ENCODE results near the gene KIF25. TPM values are rescaled to one million over a fixed set of nuclear protein-coding genes. Genes with fewer than 3 reads are reported as not detected.

Gene KIF25
- total RNA-seq, 3 donors from 2014 or later, result 0.14 to 1.1 (median 0.41) TPM

DNA sequence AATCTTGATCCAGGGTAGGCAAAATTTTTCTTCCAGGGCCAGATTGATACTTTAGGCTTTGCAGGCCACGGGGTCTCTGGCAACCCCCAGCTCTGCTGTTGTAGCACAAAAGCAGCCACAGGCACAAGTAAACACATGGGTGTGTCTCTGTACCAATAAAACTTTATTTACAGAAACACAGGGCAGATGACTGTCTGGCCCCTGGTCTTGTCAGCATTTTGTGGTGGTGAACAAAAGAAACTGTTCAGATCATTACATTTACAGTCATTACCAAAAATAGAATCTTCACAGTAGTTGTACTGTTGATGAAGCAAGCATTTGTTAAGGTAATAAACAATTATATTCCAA, 45.0 kb upstream of the KIF25 start:
- peaks cover 3% of the 10 kb centered on the region for H3K4me1 ChIP-seq (ENCODE audit: low read depth)
- DNase-seq, result no peak
- no peaks in the 10 kb centered on the region for H3K9me3 ChIP-seq
- H3K4me3 ChIP-seq, result no peak overlapping the region
- intact Hi-C loops (cut with DNase I, micrococcal nuclease), result no loop called here
- peaks cover 15% of the 10 kb centered on the region for H3K36me3 ChIP-seq (ENCODE audit: low read depth)
- peak; percentile 59 for ATAC-seq
- TF ChIP-seq, protein P1, sequence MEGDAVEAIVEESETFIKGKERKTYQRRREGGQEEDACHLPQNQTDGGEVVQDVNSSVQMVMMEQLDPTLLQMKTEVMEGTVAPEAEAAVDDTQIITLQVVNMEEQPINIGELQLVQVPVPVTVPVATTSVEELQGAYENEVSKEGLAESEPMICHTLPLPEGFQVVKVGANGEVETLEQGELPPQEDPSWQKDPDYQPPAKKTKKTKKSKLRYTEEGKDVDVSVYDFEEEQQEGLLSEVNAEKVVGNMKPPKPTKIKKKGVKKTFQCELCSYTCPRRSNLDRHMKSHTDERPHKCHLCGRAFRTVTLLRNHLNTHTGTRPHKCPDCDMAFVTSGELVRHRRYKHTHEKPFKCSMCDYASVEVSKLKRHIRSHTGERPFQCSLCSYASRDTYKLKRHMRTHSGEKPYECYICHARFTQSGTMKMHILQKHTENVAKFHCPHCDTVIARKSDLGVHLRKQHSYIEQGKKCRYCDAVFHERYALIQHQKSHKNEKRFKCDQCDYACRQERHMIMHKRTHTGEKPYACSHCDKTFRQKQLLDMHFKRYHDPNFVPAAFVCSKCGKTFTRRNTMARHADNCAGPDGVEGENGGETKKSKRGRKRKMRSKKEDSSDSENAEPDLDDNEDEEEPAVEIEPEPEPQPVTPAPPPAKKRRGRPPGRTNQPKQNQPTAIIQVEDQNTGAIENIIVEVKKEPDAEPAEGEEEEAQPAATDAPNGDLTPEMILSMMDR (IDR thresholded peaks at IDR 0.05), result no peak

DNA sequence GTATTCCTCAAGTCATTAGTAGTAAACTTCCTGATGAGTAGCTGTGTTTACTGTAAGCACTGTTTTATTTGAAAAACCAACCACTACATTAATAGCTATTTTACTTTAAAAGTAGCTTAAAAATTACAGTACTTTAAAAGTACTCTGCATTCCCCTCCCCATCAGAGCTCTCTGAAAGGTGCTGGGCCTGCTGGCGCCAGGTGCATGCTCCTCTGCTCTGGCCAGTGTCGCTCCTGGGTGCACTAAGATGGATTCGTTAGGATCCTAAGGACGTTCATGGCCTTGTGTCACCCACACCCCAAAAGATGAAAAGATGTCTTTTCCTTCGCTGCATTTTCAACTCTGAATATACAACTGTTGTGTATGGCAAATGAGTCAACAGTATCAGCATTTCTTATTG, 43.9 kb upstream of the KIF25 start:
- TF ChIP-seq, protein P1 (IDR thresholded peaks at IDR 0.05), result no peak
- peaks cover 6% of the 10 kb centered on the region for H3K36me3 ChIP-seq (ENCODE audit: low read depth)
- no peaks in the 10 kb centered on the region for H3K9me3 ChIP-seq

DNA sequence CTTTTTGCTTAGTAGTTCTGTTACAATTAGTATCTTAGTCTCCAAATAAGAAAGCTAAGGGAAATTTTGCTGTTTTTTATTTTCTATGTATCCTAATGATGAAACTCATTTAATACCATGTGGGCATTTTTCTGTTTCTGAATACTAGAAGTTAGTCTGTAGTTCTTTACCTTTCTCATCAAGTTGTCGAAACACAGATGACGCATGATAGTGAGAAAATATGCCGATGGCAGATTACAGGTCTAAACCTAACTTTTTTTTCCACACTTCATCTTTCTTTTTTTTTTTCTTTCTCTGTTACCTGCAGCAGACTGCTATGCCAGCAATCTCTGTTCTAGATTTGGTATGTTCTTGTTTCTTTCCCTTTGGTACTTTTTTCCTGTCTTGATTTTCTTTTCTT, 43.3 kb upstream of the KIF25 start:
- ATAC-seq, result no peak

More for the DNA sequence above, 43.9 kb upstream of the KIF25 start:
- Histone ChIP-seq H3K4me1 (ENCODE audit: low read depth) (peaks cover 3% of the 10 kb centered on the region), H3K4me3 (no peak overlapping the region)
- intact Hi-C loops (cut with DNase I, micrococcal nuclease), result no loop called here
- ATAC-seq, result no peak
- no peak for DNase-seq

DNA sequence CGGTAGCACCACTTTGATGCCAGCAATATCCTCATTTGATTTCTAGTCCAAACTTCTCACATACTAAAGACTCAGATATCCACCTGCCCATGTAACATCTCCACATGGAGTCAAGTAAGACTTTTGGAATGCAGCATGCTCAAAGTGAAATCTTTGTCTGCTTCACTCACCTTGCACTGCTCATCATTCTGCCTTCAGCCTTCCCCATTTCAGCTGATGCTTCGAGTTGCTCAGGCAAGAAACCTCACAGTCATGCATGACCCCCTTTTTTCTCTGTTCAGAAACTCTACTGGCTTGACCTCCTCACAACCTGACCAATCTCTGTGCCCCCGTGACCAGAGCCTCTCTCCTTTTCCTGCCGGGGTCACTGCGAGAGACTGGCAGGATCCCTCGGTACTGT, 41.0 kb upstream of the KIF25 start:
- no peaks in the 10 kb centered on the region for H3K9me3 ChIP-seq
- DNase-seq, result no peak
- H3K36me3 ChIP-seq (ENCODE audit: low read depth), result peaks cover 3% of the 10 kb centered on the region
- H3K4me3 ChIP-seq, result no peak overlapping the region
- peaks cover 3% of the 10 kb centered on the region for H3K4me1 ChIP-seq (ENCODE audit: low read depth)
- intact Hi-C loops (cut with DNase I, micrococcal nuclease), result no loop called here
- ATAC-seq, result no peak
- TF ChIP-seq, protein P1 (IDR thresholded peaks at IDR 0.05), result no peak

More for the DNA sequence above, 43.3 kb upstream of the KIF25 start:
- Histone ChIP-seq H3K36me3 (ENCODE audit: low read depth) (peaks cover 6% of the 10 kb centered on the region), H3K4me3 (no peak overlapping the region), H3K9me3 (no peaks in the 10 kb centered on the region), H3K4me1 (ENCODE audit: low read depth) (peaks cover 3% of the 10 kb centered on the region)
- TF ChIP-seq, protein P1 (IDR thresholded peaks at IDR 0.05), result no peak
- intact Hi-C loops (cut with DNase I, micrococcal nuclease), result no loop called here
- DNase-seq, result no peak

DNA sequence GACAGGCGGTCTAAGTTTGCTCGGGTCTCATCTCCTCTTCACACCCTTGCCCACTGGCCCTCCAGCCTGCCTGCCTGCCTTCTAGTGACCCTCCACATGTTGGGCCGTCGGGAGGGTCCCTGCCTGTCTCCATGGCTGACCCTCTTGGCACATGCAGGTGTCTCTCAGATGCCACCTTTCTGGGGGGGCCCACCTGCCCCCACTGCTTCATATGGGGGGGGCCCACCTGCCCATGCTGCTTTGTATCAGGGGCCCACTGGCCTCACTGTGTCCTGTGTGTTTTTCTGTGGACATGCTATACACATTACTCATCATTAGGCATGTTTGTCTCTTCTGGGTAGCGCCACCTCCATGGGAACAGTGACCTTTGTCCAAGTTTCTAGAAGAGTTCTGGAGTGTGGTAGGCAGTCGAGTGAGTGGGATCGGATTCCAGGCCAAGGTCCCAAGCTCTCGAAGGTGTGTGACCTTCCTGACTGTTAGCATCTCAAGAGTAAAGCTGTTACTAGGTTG, 40.4 kb upstream of the KIF25 start:
- ATAC-seq (peak; percentile 60), DNase-seq (no peak)
- Histone ChIP-seq H3K4me1 (ENCODE audit: low read depth) (peaks cover 3% of the 10 kb centered on the region), H3K9me3 (no peaks in the 10 kb centered on the region), H3K4me3 (no peak overlapping the region), H3K36me3 (ENCODE audit: low read depth) (no peaks in the 10 kb centered on the region)
- intact Hi-C loops (cut with DNase I, micrococcal nuclease), result no loop called here
- TF ChIP-seq, protein P1 (IDR thresholded peaks at IDR 0.05), result no peak

DNA sequence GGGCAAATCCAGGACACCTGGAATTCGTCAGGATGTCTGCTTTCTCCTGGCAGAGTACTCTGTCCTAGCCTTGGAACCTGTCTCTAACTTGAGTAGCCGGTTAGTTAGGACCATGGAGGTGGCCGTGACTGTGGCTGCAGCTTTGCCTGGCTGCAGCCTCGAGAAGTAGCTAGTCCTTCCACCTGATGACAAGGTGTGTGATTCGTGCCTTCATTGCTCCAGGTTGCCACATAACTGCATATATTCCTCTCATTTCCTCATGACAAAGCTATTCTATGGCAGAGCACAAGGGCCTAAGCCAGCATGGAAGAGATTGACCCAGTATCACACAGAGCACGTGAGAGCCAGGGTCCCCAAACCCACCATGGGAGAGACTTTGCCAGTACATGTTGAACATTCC, 39.8 kb upstream of the KIF25 start:
- ATAC-seq (peak; percentile 62), DNase-seq (no peak)
- Histone ChIP-seq H3K9me3 (no peaks in the 10 kb centered on the region), H3K4me1 (ENCODE audit: low read depth) (peaks cover 3% of the 10 kb centered on the region), H3K36me3 (ENCODE audit: low read depth) (no peaks in the 10 kb centered on the region), H3K4me3 (no peak overlapping the region)
- intact Hi-C loops (cut with DNase I, micrococcal nuclease), result no loop called here
- TF ChIP-seq, protein P1 (IDR thresholded peaks at IDR 0.05), result no peak

Data from mucosa of descending colon (tissue), 3 donors.